Fibroblast of lung (primary cell): ENCODE results near the gene ELMO2. TPM values are rescaled to one million over a fixed set of nuclear protein-coding genes. Genes with fewer than 3 reads are reported as not detected.

ENCODE experiments used
- DNase-seq, 2 donors: peaks; one replicate each; pipeline versions ENCODE4 v3.0.0 to v3.0.0-alpha.2; 2010; ENCODE audit warnings: low read depth in 2 of 2
- H2AFZ ChIP-seq: 2 replicates; pipeline ENCODE4 v1.5.1; 2012; ENCODE audit warnings: low read length, control low read depth, inconsistent platforms
- H3K27ac ChIP-seq: 2 replicates; pipeline ENCODE4 v1.5.1; 2011; ENCODE audit warnings: low read length, control low read depth; ENCODE audit not compliant: insufficient read depth
- H3K27me3 ChIP-seq: 2 replicates; pipeline ENCODE4 v1.5.1; 2011; ENCODE audit warnings: mild to moderate bottlenecking, low read length; ENCODE audit not compliant: control insufficient read depth, insufficient read depth
- H3K36me3 ChIP-seq: 2 replicates; pipeline ENCODE4 v1.5.1; 2011; ENCODE audit warnings: low read length; ENCODE audit not compliant: control insufficient read depth, insufficient read depth
- H3K4me1 ChIP-seq: 2 replicates; pipeline ENCODE4 v1.5.1; 2011; ENCODE audit warnings: low read length; ENCODE audit not compliant: control insufficient read depth, insufficient read depth; ENCODE audit errors: extremely low read depth
- H3K4me2 ChIP-seq: 2 replicates; pipeline ENCODE4 v1.5.1; 2011; ENCODE audit warnings: low read length, control low read depth; ENCODE audit not compliant: insufficient read depth; ENCODE audit errors: extremely low read depth
- H3K4me3 ChIP-seq, 4 experiments: fragments of 200-600 bp in 1 of 4; sonication (generic) in 1 of 4; replicated peaks in 1 of 4; 2 replicates each; pipeline ENCODE4 v1.5.1; 2011 to 2016; ENCODE audit warnings: low read length in 4 of 4, low read depth in 3 of 4, mild to moderate bottlenecking in 3 of 4, control low read depth in 2 of 4, inconsistent platforms in 1 of 4, mixed read lengths in 1 of 4; ENCODE audit not compliant: insufficient read depth in 1 of 4; ENCODE audit errors: control extremely low read depth in 1 of 4
- H3K79me2 ChIP-seq: 2 replicates; pipeline ENCODE4 v1.5.1; 2012; ENCODE audit warnings: mild to moderate bottlenecking, low read length, inconsistent platforms; ENCODE audit not compliant: control insufficient read depth, insufficient read depth
- H3K9ac ChIP-seq: 2 replicates; pipeline ENCODE4 v1.5.1; 2011; ENCODE audit warnings: mild to moderate bottlenecking, low read length, control low read depth; ENCODE audit not compliant: insufficient read depth
- H3K9me3 ChIP-seq: 2 replicates; pipeline ENCODE4 v1.5.1; 2012; ENCODE audit warnings: low read depth, low read length; ENCODE audit not compliant: control insufficient read depth, insufficient read depth
- H4K20me1 ChIP-seq: 2 replicates; pipeline ENCODE4 v1.5.1; 2011; ENCODE audit warnings: low read length; ENCODE audit not compliant: control insufficient read depth, insufficient read depth; ENCODE audit errors: extremely low read depth
- CTCF ChIP-seq, 2 donors: IDR thresholded peaks in 1 of 2; conservative IDR thresholded peaks in 1 of 2; 1 replicate in 1 of 2; 2 replicates in 1 of 2; pipeline ENCODE4 v1.5.1; 2011 to 2012; ENCODE audit warnings: low read length in 2 of 2, control low read depth in 1 of 2, inconsistent platforms in 1 of 2, low read depth in 1 of 2, mild to moderate bottlenecking in 1 of 2
- EZH2 ChIP-seq: IDR thresholded peaks from 2 replicates; pipeline ENCODE4 v1.5.1; 2012; ENCODE audit warnings: low read length, control low read depth, mild to moderate bottlenecking; ENCODE audit errors: missing control alignments
- polyA plus RNA-seq, 2 donors: library from polyadenylated mRNA; depleted of rRNA in 1 of 2; stranded (reverse) in 1 of 2; unstranded in 1 of 2; fragments of >200 nt; gene quantifications; 2 replicates each; pipeline ENCODE4 v1.2.1, GENCODE V29; 2011 to 2012; ENCODE audit warnings: missing spikeins in 1 of 2
- total RNA-seq: library from RNA; depleted of rRNA; stranded (reverse); fragments of >200 nt; gene quantifications from 2 replicates; pipeline ENCODE4 v1.2.1, GENCODE V29; 2014

ELMO2 gene
- total and polyA plus RNA-seq, 2 donors (not counting 1 experiment from before 2014, with no cell fraction given), result 33.7 to 43.8 TPM

GRCh38 chr20:46343975-46344357, 62.4 kb downstream of the ELMO2 start:
- DNase-seq, result no peak
- no peak overlapping the region for H2AFZ ChIP-seq
- no peak overlapping the region for H3K4me3 ChIP-seq
- TF ChIP-seq CTCF (conservative IDR thresholded peaks at IDR 0.05 in 1 of 2, IDR thresholded peaks at IDR 0.05 in 1 of 2; ENCODE audit: low read depth in 1 of 2, low read length in 2 of 2), result no peak
- no peaks in the 10 kb centered on the region for H3K79me2 ChIP-seq
- H3K27me3 ChIP-seq, result peaks cover 38% of the 10 kb centered on the region
- no peak overlapping the region for H3K27ac ChIP-seq
- H4K20me1 ChIP-seq, result no peaks in the 10 kb centered on the region
- no peaks in the 10 kb centered on the region for H3K9me3 ChIP-seq
- H3K4me1 ChIP-seq, result no peaks in the 10 kb centered on the region
- H3K36me3 ChIP-seq, result no peaks in the 10 kb centered on the region
- no peak overlapping the region for H3K9ac ChIP-seq
- H3K4me2 ChIP-seq, result no peak overlapping the region

GRCh38 chr20:46343348-46343974, 63.0 kb downstream of the ELMO2 start:
- TF ChIP-seq EZH2, result no peak
- no peak for TF ChIP-seq CTCF (conservative IDR thresholded peaks at IDR 0.05 in 1 of 2, IDR thresholded peaks at IDR 0.05 in 1 of 2; ENCODE audit: low read depth in 1 of 2, low read length in 2 of 2)
- no peak overlapping the region for H2AFZ ChIP-seq
- no peaks in the 10 kb centered on the region for H3K9me3 ChIP-seq
- H3K79me2 ChIP-seq, result no peaks in the 10 kb centered on the region
- no peak overlapping the region for H3K4me2 ChIP-seq
- no peak overlapping the region for H3K4me3 ChIP-seq
- no peak overlapping the region for H3K9ac ChIP-seq
- H3K4me1 ChIP-seq, result no peaks in the 10 kb centered on the region
- peaks cover 42% of the 10 kb centered on the region for H3K27me3 ChIP-seq
- no peak for DNase-seq
- H3K27ac ChIP-seq, result no peak overlapping the region
- no peaks in the 10 kb centered on the region for H3K36me3 ChIP-seq
- no peaks in the 10 kb centered on the region for H4K20me1 ChIP-seq

GRCh38 chr20:46342451-46343347, 63.7 kb downstream of the ELMO2 start:
- Histone ChIP-seq H3K4me3 (no peak overlapping the region), H2AFZ (no peak overlapping the region)

More at GRCh38 chr20:46342451-46343347, 63.7 kb downstream of the ELMO2 start:
- no peaks in the 10 kb centered on the region for H3K79me2 ChIP-seq
- H3K9ac ChIP-seq, result no peak overlapping the region
- H4K20me1 ChIP-seq, result no peaks in the 10 kb centered on the region
- peaks cover 43% of the 10 kb centered on the region for H3K27me3 ChIP-seq
- H3K4me2 ChIP-seq, result no peak overlapping the region
- TF ChIP-seq CTCF (conservative IDR thresholded peaks at IDR 0.05 in 1 of 2, IDR thresholded peaks at IDR 0.05 in 1 of 2; ENCODE audit: low read depth in 1 of 2, low read length in 2 of 2) (no peak), EZH2 (peak; percentile 43)
- no peak overlapping the region for H3K27ac ChIP-seq
- no peak for DNase-seq
- no peaks in the 10 kb centered on the region for H3K36me3 ChIP-seq
- H3K4me1 ChIP-seq, result no peaks in the 10 kb centered on the region
- H3K9me3 ChIP-seq, result no peaks in the 10 kb centered on the region
